Spleen (tissue), 11 donors: ENCODE data around the gene VRTN. TPM values are rescaled to one million over a fixed set of nuclear protein-coding genes. Genes with fewer than 3 reads are reported as not detected.

Experiments
- DNase-seq: peaks from one replicate; pipeline ENCODE4 v3.0.0-alpha.2; 2020
- H3K27ac ChIP-seq, 8 donors: fragments of 200-600 bp; sonication (generic) in 7 of 8; 1 replicate in 4 of 8; 2 replicates in 4 of 8; pipeline versions ENCODE4 v1.5.0 to v1.8.0; 2016 to 2021; ENCODE audit warnings: inconsistent platforms in 4 of 8, mild to moderate bottlenecking in 4 of 8, moderate library complexity in 1 of 8
- H3K27me3 ChIP-seq, 7 donors: fragments of 200-600 bp; sonication (generic) in 6 of 7; replicated peaks in 1 of 7; 1 replicate in 4 of 7; 2 replicates in 3 of 7; pipeline versions ENCODE4 v1.5.0 to v1.8.0; 2016 to 2021; ENCODE audit warnings: inconsistent platforms in 3 of 7, mild to moderate bottlenecking in 1 of 7
- H3K36me3 ChIP-seq, 6 donors: fragments of 200-600 bp; sonication (generic) in 5 of 6; 1 replicate in 4 of 6; 2 replicates in 2 of 6; pipeline versions ENCODE4 v1.5.0 to v1.8.0; 2016 to 2021; ENCODE audit warnings: inconsistent platforms in 2 of 6
- H3K4me1 ChIP-seq, 6 donors: fragments of 200-600 bp; sonication (generic) in 5 of 6; 1 replicate in 3 of 6; 2 replicates in 3 of 6; pipeline versions ENCODE4 v1.5.0 to v1.8.0; 2016 to 2021; ENCODE audit warnings: inconsistent platforms in 3 of 6
- H3K4me3 ChIP-seq, 8 donors: fragments of 200-600 bp; sonication (generic) in 7 of 8; 1 replicate in 4 of 8; 2 replicates in 4 of 8; pipeline versions ENCODE4 v1.5.0 to v1.8.0; 2016 to 2021; ENCODE audit warnings: inconsistent platforms in 4 of 8, mild to moderate bottlenecking in 4 of 8, moderate library complexity in 2 of 8
- H3K9me3 ChIP-seq, 8 donors: fragments of 200-600 bp; sonication (generic) in 7 of 8; 1 replicate in 4 of 8; 2 replicates in 4 of 8; pipeline versions ENCODE4 v1.5.0 to v1.8.0; 2016 to 2021; ENCODE audit warnings: inconsistent platforms in 4 of 8
- POLR2A ChIP-seq, 3 donors: fragments of 450-650 bp; IDR thresholded peaks; one replicate each; pipeline ENCODE4 v1.5.1; 2017; ENCODE audit warnings: antibody characterized with exemption in 3 of 3, mild to moderate bottlenecking in 1 of 3
- POLR2AphosphoS5 ChIP-seq, 3 donors: sonication (generic); formaldehyde crosslinking; IDR thresholded peaks; one replicate each; pipeline ENCODE4 v1.5.1; 2017; ENCODE audit warnings: antibody characterized with exemption in 3 of 3
- WGBS, 5 donors: extraction: QIAGEN DNeasy Blood & Tissue Kit in 3 of 5; methylation state at CpG; one replicate each; pipeline versions ENCODE4 v1.1.5 to v1.1.7; 2013 to 2018; 5-methylcytosine and 5-hydroxymethylcytosine counted together
- intact Hi-C: fragments of 100-400 bp; cut with DNase I; formaldehyde crosslinking; loops from one replicate; pipeline ENCODE4 v1.15.0; 2023; ENCODE audit warnings: low total_unique reads
- polyA plus RNA-seq, 3 donors: library from polyadenylated mRNA; stranded (reverse); fragments of 200-250 nt; gene quantifications; one replicate each; pipeline ENCODE4 v1.2.1, GENCODE V29; 2013
- total RNA-seq, 7 donors: library from RNA; depleted of rRNA in 3 of 7; stranded (reverse); fragments of >200 nt in 3 of 7; fragmentation: NEBNext Ultra II Directional in 4 of 7; extraction: Animal tissue kit (Norgen Biotek cat#: 25700) in 4 of 7; gene quantifications; one replicate each; pipeline versions ENCODE4 v1.1.0 to v1.2.1, GENCODE V29; 2016 to 2021
- TF ChIP-seq, protein P1 (sequence below), 11 experiments: fragments of 200-600 bp in 7 of 11; fragments of 450-650 bp in 4 of 11; sonication (generic) in 4 of 11; IDR thresholded peaks in 8 of 11; conservative IDR thresholded peaks in 3 of 11; 1 replicate in 7 of 11; 2 replicates in 4 of 11; pipeline versions ENCODE4 v1.4.0 to v1.8.0; 2016 to 2021; ENCODE audit warnings: antibody characterized with exemption in 11 of 11, inconsistent platforms in 4 of 11, mild to moderate bottlenecking in 1 of 11
- donor health status: healthy with polysubstance abuse.
- donor health status: DM: no; HTN: no; CAD: no; lungs with moderate emphysema.
- donor health status: DM: no; HTN: no; CAD: no.
- donor health status: Bipolar disorder and iron deficiency.
- donor health status: healthy.
- donor health status: DM: no; HTN: no; CAD: no.
- donor health status: DM: yes; HTN: yes; CAD: no.

Gene VRTN
- total and polyA plus RNA-seq, 10 donors: 0.07 to 0.21 (median 0.10) TPM; not detected in 7

DNA sequence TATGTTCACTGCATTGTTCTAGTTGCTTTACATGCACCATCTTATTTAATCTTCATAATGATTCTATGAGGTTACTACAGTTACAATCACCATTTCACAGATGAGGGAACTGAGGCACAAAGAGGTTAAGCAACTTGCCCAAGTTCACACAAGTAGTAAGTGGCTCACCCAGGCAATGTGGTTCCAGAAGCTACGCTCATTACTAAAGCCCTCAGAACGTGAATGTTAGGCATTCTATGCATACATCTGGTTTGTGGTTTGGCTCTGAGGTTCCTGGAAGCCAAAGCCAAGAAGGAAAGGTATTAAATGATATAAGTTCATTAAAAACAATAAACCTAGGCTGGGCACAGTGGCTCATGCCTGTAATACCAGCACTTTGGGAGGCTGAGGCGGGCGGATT, 14.4 kb upstream of the VRTN start:
- WGBS, 5 donors: 58 to 68% (median 64%) methylated on average over 4 of the region's 4 CpGs
- intact Hi-C loops: no loop called here
- no peak for DNase-seq
- H3K4me1 ChIP-seq: no peaks in the 10 kb centered on the region
- no peaks in the 10 kb centered on the region for H3K9me3 ChIP-seq
- H3K4me3 ChIP-seq: no peak overlapping the region
- H3K27ac ChIP-seq: no peak overlapping the region
- H3K36me3 ChIP-seq: no peaks in the 10 kb centered on the region
- TF ChIP-seq POLR2AphosphoS5 (IDR thresholded peaks at IDR 0.05) (no peak), POLR2A (IDR thresholded peaks at IDR 0.05) (no peak)
- TF ChIP-seq, protein P1, sequence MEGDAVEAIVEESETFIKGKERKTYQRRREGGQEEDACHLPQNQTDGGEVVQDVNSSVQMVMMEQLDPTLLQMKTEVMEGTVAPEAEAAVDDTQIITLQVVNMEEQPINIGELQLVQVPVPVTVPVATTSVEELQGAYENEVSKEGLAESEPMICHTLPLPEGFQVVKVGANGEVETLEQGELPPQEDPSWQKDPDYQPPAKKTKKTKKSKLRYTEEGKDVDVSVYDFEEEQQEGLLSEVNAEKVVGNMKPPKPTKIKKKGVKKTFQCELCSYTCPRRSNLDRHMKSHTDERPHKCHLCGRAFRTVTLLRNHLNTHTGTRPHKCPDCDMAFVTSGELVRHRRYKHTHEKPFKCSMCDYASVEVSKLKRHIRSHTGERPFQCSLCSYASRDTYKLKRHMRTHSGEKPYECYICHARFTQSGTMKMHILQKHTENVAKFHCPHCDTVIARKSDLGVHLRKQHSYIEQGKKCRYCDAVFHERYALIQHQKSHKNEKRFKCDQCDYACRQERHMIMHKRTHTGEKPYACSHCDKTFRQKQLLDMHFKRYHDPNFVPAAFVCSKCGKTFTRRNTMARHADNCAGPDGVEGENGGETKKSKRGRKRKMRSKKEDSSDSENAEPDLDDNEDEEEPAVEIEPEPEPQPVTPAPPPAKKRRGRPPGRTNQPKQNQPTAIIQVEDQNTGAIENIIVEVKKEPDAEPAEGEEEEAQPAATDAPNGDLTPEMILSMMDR (IDR thresholded peaks at IDR 0.05 in 8 of 11, conservative IDR thresholded peaks at IDR 0.05 in 3 of 11): no peak
- H3K27me3 ChIP-seq: no peaks in the 10 kb centered on the region

DNA sequence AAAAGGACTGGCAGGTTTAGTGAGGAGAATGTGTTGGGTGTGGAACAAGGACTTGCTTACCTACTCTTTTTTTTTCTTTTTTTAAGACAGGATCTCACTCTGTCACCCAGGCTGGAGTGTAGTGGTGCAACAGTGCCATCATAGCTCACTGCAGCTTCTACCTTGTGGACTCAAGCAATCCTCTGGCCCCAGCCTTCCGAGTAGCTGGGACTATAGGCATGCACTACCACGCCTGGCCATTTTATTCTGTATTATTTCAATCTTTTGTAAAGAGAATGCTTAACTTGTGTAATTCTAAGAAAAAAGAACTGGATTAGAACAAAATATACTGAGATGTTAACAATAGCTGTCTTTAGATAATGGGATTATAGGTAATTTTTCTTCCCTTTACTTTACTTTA, 1.9 kb upstream of the VRTN start:
- 77 to 96% (median 86%) methylated on average over 2 of the region's 2 CpGs for WGBS, 5 donors
- intact Hi-C loops: no loop called here
- Histone ChIP-seq H3K9me3 (no peaks in the 10 kb centered on the region), H3K4me3 (no peak overlapping the region), H3K27me3 (peaks cover 0 to 31% (median 0%) of the 10 kb centered on the region in 7 donors), H3K4me1 (no peaks in the 10 kb centered on the region), H3K36me3 (no peaks in the 10 kb centered on the region), H3K27ac (no peak overlapping the region)
- TF ChIP-seq POLR2AphosphoS5 (IDR thresholded peaks at IDR 0.05) (no peak), POLR2A (IDR thresholded peaks at IDR 0.05) (no peak)
- TF ChIP-seq, protein P1 (IDR thresholded peaks at IDR 0.05 in 8 of 11, conservative IDR thresholded peaks at IDR 0.05 in 3 of 11): no peak
- DNase-seq: no peak

DNA sequence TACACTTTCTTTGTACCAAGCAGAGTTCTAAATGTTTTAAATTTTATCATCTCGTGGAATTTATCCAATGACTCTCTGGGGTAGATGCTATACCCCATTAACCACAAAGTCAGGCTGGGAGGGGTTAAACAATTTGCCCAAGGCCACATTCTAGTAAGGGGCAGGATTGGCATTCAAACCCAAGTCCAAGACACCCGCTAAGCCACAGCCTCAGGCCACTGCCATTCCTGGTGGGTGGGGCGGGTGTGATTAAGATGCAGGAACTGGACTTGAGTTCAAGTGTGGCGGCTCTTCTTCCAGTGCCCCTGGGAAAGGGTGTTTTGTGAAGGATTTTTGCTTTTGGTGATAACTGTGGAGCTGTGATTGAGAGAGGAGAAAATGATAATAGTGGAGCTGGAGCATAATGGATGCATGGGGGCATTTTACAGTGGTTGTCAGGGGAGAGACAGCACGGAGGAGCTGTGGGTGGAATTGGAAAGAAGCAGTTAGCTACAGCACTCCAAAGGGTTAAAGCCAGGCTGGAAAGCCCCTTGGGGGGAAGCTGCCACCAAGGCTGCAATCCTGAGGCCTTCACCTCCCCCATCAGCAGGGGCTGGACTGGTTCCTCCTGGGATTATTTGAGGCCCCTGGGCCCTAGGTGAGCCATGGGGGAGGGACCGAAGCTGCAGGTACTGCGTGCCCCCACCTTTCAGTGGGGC, 1.0 kb upstream of the VRTN start:
- Histone ChIP-seq H3K4me3 (no peak overlapping the region), H3K9me3 (no peaks in the 10 kb centered on the region), H3K4me1 (no peaks in the 10 kb centered on the region), H3K27ac (no peak overlapping the region), H3K27me3 (peaks cover 0 to 40% (median 0%) of the 10 kb centered on the region in 7 donors), H3K36me3 (no peaks in the 10 kb centered on the region)
- no peak for DNase-seq
- TF ChIP-seq POLR2AphosphoS5 (IDR thresholded peaks at IDR 0.05) (no peak), POLR2A (IDR thresholded peaks at IDR 0.05) (no peak)
- TF ChIP-seq, protein P1 (IDR thresholded peaks at IDR 0.05 in 8 of 11, conservative IDR thresholded peaks at IDR 0.05 in 3 of 11): no peak
- intact Hi-C loops: no loop called here
- 63 to 80% (median 78%) methylated on average over 5 to 7 of the region's 7 CpGs for WGBS, 5 donors

DNA sequence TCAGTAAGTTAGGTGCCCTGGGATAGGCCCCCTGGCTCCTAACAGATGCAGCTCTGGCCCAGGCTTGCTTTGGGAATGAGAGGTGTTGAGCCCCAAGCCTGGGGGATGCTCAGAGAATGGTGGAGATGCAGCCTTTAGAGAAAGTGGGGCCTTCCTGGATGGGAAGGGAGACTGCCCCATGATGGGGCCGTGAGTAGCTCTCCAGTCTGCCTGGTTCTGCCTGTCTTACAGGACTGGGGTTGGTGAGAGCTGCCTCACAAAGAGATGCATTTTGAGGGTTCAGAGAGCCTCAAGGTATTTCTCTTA, 523 bp upstream of the VRTN start:
- DNase-seq: no peak
- H3K27me3 ChIP-seq: peaks cover 0 to 39% (median 0%) of the 10 kb centered on the region in 7 donors
- intact Hi-C loops: no loop called here
- TF ChIP-seq POLR2AphosphoS5 (IDR thresholded peaks at IDR 0.05): no peak
- TF ChIP-seq, protein P1 (IDR thresholded peaks at IDR 0.05 in 8 of 11, conservative IDR thresholded peaks at IDR 0.05 in 3 of 11): no peak
- no peak for TF ChIP-seq POLR2A (IDR thresholded peaks at IDR 0.05)
- H3K27ac ChIP-seq: no peak overlapping the region
- H3K9me3 ChIP-seq: no peaks in the 10 kb centered on the region
- 54 to 89% (median 63%) methylated on average over 1 of the region's 1 CpG; no CpG with 5 or more reads in 1 of the 5 donors for WGBS, 5 donors
- no peak overlapping the region for H3K4me3 ChIP-seq
- H3K36me3 ChIP-seq: no peaks in the 10 kb centered on the region
- no peaks in the 10 kb centered on the region for H3K4me1 ChIP-seq
